ENCODE data around the gene NDUFB3. TPM values are rescaled to one million over a fixed set of nuclear protein-coding genes. Genes with fewer than 3 reads are reported as not detected.

NDUFB3 gene
- total RNA-seq, 4 donors from 2014 or later: 32.4 to 47.9 (median 45.9) TPM

GRCh38 chr2:201128933-201129505 is 57.2 kb downstream of the NDUFB3 start:
- ATAC-seq (ENCODE audit: low FRiP score) (no peak), DNase-seq (ENCODE audit: low spot score) (no peak)
- no peak for TF ChIP-seq CTCF (IDR thresholded peaks at IDR 0.05)

- ATAC-seq (ENCODE audit: low FRiP score): peak; percentile 65
- no peak for DNase-seq (ENCODE audit: low spot score)
- TF ChIP-seq CTCF (IDR thresholded peaks at IDR 0.05): no peak
Measured at GRCh38 chr2:201130524-201131186, 58.9 kb downstream of the NDUFB3 start.

GRCh38 chr2:201132518-201132917 is 60.7 kb downstream of the NDUFB3 start:
- DNase-seq (ENCODE audit: low spot score) (no peak), ATAC-seq (ENCODE audit: low FRiP score) (no peak)
- no peak for TF ChIP-seq CTCF (IDR thresholded peaks at IDR 0.05)

Small RNAs within 50 kb of the gene (small RNA-seq; reads per million reads assigned to genes)
- not detected for gene RNU6-1206P

Other genes starting within 250 kb of the NDUFB3 start
- gene CLK1, start 207.3 kb upstream of the NDUFB3 start, total RNA-seq: 100 to 1,000 TPM; 115 to 224 (median 126) TPM
- gene PPIL3, start 182.9 kb upstream of the NDUFB3 start, total RNA-seq: 10 to 100 TPM; 14.7 to 39.6 (median 27.1) TPM
- gene NIF3L1, start 182.6 kb upstream of the NDUFB3 start, total RNA-seq: 10 to 100 TPM in 3 of 4 donors, 1 to 10 TPM in 1; 9.2 to 24.1 (median 15.6) TPM
- gene ORC2, start 108.3 kb upstream of the NDUFB3 start, total RNA-seq: 10 to 100 TPM; 16.6 to 19.7 (median 18.7) TPM
- 10 to 100 TPM; 17.1 to 36.9 (median 23.1) TPM for gene HYCC2, start 330 bp upstream of the NDUFB3 start, total RNA-seq
- gene CFLAR, start 44.2 kb downstream of the NDUFB3 start, total RNA-seq: 100 to 1,000 TPM; 204 to 455 (median 293) TPM
- 10 to 100 TPM; 13.5 to 47.0 (median 15.3) TPM for gene CASP10, start 111.1 kb downstream of the NDUFB3 start, total RNA-seq
- gene CASP8, start 188.5 kb downstream of the NDUFB3 start, total RNA-seq: 10 to 100 TPM; 22.9 to 31.4 (median 26.5) TPM